ENCODE results near the gene KRT3.

KRT3 gene

GRCh38 chr12:52765702-52766101 lies 30.2 kb downstream of the KRT3 start:
- no peaks in the 10 kb centered on the region for H3K27me3 ChIP-seq (ENCODE audit: low read length)
- no peak overlapping the region for H3K9ac ChIP-seq (ENCODE audit: low read length)
- no peak overlapping the region for H3K27ac ChIP-seq (ENCODE audit: low read depth, low read length)
- H3K4me2 ChIP-seq (ENCODE audit: low read depth, low read length, poor library complexity, severe bottlenecking), result no peak overlapping the region
- H3K79me2 ChIP-seq (ENCODE audit: insufficient read depth, low read length), result no peaks in the 10 kb centered on the region
- TF ChIP-seq CTCF (IDR thresholded peaks at IDR 0.05; ENCODE audit: insufficient read depth, low read length, poor library complexity, severe bottlenecking) (no peak), EZH2phosphoT487 (conservative IDR thresholded peaks at IDR 0.05; ENCODE audit: low read length) (no peak)
- H3K9me2 ChIP-seq (replicated peaks; ENCODE audit: insufficient read depth, low read length), result no peaks in the 10 kb centered on the region
- H3K4me3 ChIP-seq (ENCODE audit: insufficient read depth, low read length, poor library complexity, severe bottlenecking), result no peak overlapping the region
- H3K9me3 ChIP-seq (ENCODE audit: insufficient read depth, low read length), result peaks cover under 1% of the 10 kb centered on the region; the same call in 1 of the 2 replicates
- no peaks in the 10 kb centered on the region for H4K20me1 ChIP-seq (ENCODE audit: low read depth, low read length)
- no peaks in the 10 kb centered on the region for H3F3A ChIP-seq (ENCODE audit: insufficient read depth)
- H2AFZ ChIP-seq (ENCODE audit: low read depth, low read length, severe bottlenecking), result no peak overlapping the region
- no peaks in the 10 kb centered on the region for H3K36me3 ChIP-seq (ENCODE audit: low read length)

GRCh38 chr12:52763991-52764390 lies 31.9 kb downstream of the KRT3 start:
- Histone ChIP-seq H3F3A (ENCODE audit: insufficient read depth) (no peaks in the 10 kb centered on the region), H3K9me3 (ENCODE audit: insufficient read depth, low read length) (peaks cover 9% of the 10 kb centered on the region; the same call in 1 of the 2 replicates), H4K20me1 (ENCODE audit: low read depth, low read length) (no peaks in the 10 kb centered on the region), H2AFZ (ENCODE audit: low read depth, low read length, severe bottlenecking) (no peak overlapping the region), H3K79me2 (ENCODE audit: insufficient read depth, low read length) (no peaks in the 10 kb centered on the region), H3K27ac (ENCODE audit: low read depth, low read length) (no peak overlapping the region), H3K9ac (ENCODE audit: low read length) (no peak overlapping the region), H3K27me3 (ENCODE audit: low read length) (no peaks in the 10 kb centered on the region), H3K4me3 (ENCODE audit: insufficient read depth, low read length, poor library complexity, severe bottlenecking) (no peak overlapping the region), H3K36me3 (ENCODE audit: low read length) (no peaks in the 10 kb centered on the region), H3K9me2 (replicated peaks; ENCODE audit: insufficient read depth, low read length) (no peaks in the 10 kb centered on the region), H3K4me2 (ENCODE audit: low read depth, low read length, poor library complexity, severe bottlenecking) (no peak overlapping the region)
- no peak for TF ChIP-seq EZH2phosphoT487 (conservative IDR thresholded peaks at IDR 0.05; ENCODE audit: low read length)
- TF ChIP-seq CTCF (IDR thresholded peaks at IDR 0.05; ENCODE audit: insufficient read depth, low read length, poor library complexity, severe bottlenecking), result no peak

GRCh38 chr12:52763036-52763659 lies 32.8 kb downstream of the KRT3 start:
- H3K9ac ChIP-seq (ENCODE audit: low read length), result no peak overlapping the region
- peaks cover 9% of the 10 kb centered on the region; the same call in 1 of the 2 replicates for H3K9me3 ChIP-seq (ENCODE audit: insufficient read depth, low read length)
- no peaks in the 10 kb centered on the region for H3K36me3 ChIP-seq (ENCODE audit: low read length)
- no peaks in the 10 kb centered on the region for H3K27me3 ChIP-seq (ENCODE audit: low read length)
- H3K79me2 ChIP-seq (ENCODE audit: insufficient read depth, low read length), result no peaks in the 10 kb centered on the region
- no peak overlapping the region for H2AFZ ChIP-seq (ENCODE audit: low read depth, low read length, severe bottlenecking)
- H3K4me2 ChIP-seq (ENCODE audit: low read depth, low read length, poor library complexity, severe bottlenecking), result no peak overlapping the region
- no peak for TF ChIP-seq CTCF (IDR thresholded peaks at IDR 0.05; ENCODE audit: insufficient read depth, low read length, poor library complexity, severe bottlenecking)
- TF ChIP-seq EZH2phosphoT487 (conservative IDR thresholded peaks at IDR 0.05; ENCODE audit: low read length), result no peak
- H4K20me1 ChIP-seq (ENCODE audit: low read depth, low read length), result no peaks in the 10 kb centered on the region
- H3F3A ChIP-seq (ENCODE audit: insufficient read depth), result no peaks in the 10 kb centered on the region
- no peak overlapping the region for H3K27ac ChIP-seq (ENCODE audit: low read depth, low read length)
- H3K9me2 ChIP-seq (replicated peaks; ENCODE audit: insufficient read depth, low read length), result no peaks in the 10 kb centered on the region
- no peak overlapping the region for H3K4me3 ChIP-seq (ENCODE audit: insufficient read depth, low read length, poor library complexity, severe bottlenecking)

Data from SU-DHL-6 (cell line).